ENCODE measurements around the gene TLX1.

The TLX1 gene

DNA sequence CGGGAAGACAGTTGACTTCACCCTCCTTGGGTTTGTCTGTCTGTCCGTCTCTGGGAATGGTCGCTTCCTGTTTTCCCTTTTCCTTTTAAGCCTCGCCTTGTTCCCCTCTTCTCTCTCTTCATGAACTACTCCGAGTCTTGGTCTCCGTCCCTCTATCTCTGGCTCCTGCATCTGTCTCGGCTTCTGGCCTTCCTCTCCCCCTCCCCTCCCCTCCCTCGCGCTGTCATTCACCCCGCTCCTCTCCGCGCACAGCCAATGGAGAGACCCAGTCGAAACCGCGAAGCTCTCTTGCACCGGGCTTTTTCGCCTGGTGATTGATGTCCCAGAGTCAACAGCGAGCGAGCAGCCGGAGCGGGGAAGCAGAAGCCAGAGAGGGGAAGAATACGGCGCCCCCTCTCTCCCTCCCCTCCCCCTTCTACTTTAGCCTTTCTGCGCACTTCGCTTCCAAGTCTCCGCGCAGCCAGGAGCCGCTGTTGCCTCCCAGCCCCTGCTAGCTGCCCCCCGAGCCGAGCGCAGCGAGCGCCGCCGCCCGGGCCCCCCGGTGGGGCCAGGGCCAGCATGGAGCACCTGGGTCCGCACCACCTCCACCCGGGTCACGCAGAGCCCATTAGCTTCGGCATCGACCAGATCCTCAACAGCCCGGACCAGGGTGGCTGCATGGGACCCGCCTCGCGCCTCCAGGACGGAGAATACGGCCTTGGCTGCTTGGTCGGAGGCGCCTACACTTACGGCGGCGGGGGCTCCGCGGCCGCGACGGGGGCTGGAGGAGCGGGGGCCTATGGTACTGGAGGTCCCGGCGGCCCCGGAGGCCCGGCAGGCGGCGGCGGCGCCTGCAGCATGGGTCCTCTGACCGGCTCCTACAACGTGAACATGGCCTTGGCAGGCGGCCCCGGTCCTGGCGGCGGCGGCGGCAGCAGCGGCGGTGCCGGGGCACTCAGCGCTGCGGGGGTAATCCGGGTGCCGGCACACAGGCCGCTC lies at the start of gene TLX1:
TLX1 (plus strand) TSS at position 317 of the 978 bp plus-strand sequence; CDS start at position 559, 242 bp downstream.
- DNase-seq = no peak

DNA sequence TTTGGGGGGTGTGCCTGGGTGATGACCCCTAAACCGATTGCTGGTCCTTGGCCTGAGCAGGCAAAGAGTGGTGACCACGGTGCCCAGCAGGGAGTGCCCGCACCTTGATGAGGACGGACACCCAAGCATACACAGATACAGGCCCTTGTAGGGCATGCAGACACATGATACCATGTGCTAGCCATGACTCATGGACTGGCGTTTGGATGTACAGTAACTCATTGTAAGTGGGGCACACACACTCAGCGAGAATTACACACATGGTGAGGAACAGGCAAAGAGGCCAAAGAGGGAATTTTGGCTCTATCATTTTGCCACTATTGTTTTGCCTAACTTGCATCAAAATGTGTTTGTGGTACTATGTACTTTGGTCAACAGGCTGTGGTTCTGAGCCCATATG lies 45.3 kb upstream of the TLX1 start:
- no peak for DNase-seq

GRCh38 chr10:101087376-101087775 lies 43.7 kb upstream of the TLX1 start:
- no peak for DNase-seq

DNA sequence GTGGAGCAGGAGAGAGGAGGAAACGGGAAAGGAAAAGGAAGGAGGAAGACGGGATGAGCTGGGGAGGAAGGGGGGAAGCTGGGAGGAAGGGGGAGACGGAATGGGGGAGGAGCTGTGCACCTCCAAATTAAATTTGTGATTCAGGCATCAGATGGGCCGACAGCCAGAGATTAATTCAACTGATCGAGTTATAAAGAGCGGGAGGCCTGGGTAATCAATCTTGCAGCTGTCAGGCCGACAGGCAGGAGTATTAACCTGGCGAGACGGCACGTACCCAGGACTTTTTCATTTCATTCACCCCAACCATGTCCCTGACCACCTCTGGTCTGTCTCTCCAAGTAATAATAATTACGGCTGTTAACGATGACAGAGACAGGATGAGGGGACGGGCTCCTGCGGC lies 43.1 kb upstream of the TLX1 start:
- no peak for DNase-seq

DNA sequence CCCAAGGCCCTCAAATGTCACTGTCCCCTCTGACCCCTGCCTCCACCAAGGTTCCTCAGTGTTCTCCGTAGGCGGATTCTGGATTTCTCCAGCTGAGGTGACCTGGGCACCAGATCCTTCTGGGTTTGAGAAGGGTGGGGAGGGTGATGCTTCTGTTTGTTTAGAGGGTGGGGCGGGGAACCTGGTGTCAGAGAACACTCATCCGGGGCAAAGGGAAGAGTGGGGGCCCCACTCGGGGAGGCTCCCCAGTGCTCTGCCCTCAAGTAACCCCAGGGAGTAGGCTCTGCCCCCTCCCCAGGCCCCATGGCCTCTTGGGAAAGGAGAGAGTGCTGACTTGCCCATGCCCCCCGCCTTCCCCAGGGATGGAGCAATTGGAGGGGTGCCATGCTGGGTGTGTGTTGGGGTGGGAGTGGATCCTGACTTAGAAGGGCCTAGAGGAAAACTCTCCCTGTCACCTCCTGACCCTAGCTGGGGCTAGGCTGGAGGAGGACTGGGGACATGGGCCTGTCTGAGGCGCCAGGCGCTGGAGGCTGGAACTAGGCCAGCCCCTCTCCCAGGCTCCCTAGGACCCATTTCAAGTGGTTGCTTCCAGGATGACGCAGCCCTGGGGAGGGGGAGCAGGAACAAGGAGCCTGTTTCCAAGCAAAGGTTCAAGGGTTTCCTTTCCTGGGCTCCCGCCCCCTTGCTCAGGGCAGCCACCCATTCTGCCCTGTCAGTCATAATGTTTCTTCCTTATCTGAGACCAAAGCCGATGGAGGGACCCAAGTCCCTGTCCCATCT lies 41.4 kb upstream of the TLX1 start:
- DNase-seq = no peak

GRCh38 chr10:101090597-101090996 lies 40.5 kb upstream of the TLX1 start:
- DNase-seq = no peak

GRCh38 chr10:101091546-101092290 lies 39.4 kb upstream of the TLX1 start:
- DNase-seq = no peak

- no peak for DNase-seq
Measured at GRCh38 chr10:101092881-101093354, 38.2 kb upstream of the TLX1 start.

DNA sequence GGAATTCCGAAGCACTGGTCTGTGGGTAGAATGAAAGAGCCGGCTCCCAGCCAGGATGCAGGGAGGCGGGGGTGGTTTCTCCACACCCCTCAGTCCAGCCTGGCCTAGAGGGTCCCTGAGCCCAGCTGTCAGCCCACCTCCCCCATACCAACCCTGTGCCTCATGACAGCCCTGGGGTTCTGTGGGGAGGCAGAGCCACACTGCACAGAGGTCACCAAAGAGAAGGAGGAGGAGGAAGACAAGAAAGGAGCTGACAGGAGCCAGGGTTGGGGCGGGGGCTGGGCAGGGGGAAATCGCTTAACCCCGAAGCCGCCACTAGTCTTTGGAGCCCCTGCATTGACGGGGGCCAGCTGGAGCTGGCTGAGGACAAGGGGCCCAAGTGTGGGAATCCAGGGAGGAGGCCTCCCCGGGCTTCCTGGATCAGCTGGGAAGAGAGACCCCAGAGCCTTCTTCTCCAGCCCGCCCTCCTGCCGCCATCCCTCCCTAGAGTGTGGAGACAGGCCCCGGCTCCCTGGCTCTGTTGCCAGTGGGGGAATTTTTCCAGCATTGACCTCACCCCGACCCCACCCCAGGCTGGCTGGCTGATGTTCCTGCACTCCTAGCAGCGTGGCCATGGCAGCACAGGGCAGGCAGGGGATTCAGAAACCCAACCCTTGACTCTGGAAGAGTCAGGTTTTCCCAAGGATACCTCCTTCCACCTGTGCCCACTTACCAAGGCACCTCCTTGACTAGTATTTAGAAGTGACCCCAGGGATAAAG lies 36.8 kb upstream of the TLX1 start:
- no peak for DNase-seq

DNA sequence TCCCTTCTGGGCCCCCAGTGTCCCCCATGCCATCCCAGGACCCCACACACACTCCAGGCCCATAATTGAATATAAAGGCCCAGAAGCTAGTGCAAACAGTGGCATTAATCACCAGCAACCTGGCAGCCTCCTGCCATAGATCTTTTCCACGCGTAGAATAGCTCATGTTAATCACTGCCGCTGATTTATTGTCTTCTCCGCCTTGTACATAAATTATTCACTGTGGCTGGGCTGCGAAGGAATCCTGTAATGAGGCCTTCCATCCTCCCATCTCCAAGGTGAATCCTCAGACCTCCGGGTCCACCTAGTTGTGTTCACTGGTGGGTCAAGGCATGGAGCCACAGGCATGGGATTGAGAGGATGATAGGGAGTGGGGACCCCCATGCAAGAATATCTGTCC lies 36.1 kb upstream of the TLX1 start:
- DNase-seq = no peak

DNA sequence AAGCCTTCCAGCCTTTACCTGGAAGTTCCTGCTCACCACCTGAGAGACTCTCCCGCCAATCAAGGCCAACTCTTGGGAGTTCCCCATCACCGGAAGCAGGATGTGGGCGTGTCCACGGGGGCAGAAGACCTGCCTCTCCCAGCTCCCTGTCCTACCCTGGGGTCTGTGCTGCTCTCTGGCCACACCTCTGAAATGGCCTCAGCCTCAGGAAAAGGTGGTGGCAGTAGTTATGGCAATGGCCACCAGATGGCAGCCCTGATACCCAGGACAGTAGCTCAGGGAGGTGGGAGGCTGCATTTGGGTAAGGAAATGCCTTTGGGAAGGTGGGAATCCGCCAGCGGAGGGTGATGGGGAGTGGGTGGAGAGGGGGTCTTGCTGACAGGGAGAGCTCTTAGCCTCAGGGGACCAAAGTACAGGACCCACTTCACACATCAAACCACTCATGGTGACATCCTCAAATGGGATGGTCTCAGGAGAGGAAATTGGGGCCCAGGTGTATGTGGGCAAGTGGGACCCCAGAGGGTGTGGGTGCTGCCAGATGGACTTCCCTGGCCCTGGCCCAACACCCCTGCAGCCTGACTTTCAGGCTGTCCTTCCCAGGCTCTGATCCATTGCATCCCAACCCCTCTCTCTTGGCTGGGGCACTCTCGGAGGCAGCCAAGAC lies 35.4 kb upstream of the TLX1 start:
- DNase-seq = no peak

GRCh38 chr10:101096378-101096777 lies 34.7 kb upstream of the TLX1 start:
- no peak for DNase-seq

- DNase-seq = no peak
Measured at GRCh38 chr10:101097881-101098280, 33.2 kb upstream of the TLX1 start.

GRCh38 chr10:101099901-101100300 lies 31.2 kb upstream of the TLX1 start:
- no peak for DNase-seq

DNA sequence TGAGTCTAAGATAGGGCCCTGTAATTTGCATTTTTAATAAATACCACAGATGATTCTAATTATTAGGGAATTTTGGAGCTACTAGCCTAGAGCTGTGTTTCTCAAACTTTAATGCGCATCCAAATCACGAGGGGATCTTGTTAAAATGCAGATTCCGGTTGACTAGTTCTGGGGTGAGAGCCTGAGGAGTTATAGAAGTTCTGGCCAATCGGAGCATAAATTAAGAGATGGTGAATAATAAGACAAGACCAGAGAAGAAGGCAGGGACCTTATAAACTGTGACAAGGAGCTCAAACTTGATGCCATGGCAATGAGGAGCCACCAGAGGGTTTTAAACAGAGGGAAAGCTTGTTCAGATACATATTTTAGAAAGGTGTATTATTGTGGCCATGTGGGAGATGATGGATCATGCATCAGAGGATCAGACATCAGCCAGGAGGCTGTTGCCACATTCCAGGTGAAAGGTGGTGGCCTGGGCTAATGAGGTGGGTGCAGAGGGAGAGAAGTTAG lies 29.7 kb upstream of the TLX1 start:
- no peak for DNase-seq

GRCh38 chr10:101103430-101103829 lies 27.7 kb upstream of the TLX1 start:
- DNase-seq = no peak

DNA sequence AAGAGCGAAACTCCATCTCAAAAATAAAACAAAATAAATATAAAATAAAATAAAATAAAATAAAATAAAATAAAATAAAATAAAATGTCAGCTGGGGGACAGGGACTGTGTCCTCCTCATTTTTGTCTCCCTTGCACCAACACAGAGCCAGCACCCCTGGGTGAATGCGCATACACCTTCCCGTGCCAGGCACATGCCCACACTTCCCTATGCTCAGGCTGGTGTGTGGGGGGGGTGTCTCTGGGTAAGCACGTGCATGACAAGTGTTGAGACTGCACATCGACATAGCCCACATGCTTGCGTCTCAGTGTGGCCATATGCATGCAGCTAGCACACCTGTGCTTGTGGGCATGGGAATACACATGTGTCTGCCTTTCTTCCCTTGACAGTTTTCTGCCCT lies 24.7 kb upstream of the TLX1 start:
- DNase-seq = no peak

DNA sequence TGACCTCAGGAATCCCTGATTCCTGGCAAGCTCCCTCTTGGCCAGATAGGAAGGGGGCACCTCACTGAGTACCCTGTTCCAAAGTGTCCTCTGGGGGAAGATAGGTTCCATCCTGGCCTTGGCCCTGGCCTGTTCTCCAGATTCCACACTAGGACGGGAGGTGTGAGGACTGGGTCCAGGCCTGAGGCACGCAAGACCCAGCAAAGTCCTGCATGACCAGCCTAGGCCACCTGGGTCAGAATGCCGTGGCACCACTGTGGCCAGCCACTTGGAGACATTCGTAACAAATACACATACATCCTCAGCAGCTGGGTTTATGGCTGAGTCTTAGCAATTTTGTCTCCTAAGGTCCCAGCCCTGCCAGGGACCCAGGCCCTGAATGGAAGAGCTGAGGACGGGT lies 23.3 kb upstream of the TLX1 start:
- DNase-seq = no peak

DNA sequence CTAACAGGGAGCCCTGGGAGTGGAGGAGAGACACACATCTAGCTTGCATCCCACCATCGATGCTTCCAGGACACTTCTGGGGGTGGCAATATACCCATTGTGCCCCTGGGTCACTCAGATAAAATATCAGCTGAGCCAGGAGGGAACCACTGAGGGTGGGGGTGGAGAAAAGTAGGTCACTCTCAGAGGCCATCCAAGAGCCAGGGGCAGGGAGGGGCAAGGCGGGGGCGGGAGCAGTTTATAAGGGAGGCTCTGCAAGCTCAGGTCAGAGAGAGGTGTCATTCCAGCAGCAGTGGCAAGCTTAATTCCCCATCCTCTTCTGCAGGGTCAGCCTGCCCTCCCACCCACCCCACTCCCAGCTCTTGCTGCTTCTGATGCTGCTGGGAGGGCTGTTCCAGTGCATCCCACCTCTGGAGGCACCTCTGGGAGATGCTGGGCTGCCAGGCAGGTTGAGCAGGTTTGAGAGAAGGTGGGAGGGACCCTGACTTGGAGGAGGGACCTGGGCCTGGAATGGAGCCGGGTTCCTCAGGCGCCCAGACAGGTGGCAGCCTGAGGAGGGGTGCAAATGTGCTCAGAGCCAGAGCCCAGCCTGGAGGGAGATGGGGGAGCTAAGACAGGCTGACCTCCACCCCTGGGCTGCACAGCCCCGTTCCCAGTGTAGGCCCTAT lies 20.1 kb upstream of the TLX1 start:
- no peak for DNase-seq

DNA sequence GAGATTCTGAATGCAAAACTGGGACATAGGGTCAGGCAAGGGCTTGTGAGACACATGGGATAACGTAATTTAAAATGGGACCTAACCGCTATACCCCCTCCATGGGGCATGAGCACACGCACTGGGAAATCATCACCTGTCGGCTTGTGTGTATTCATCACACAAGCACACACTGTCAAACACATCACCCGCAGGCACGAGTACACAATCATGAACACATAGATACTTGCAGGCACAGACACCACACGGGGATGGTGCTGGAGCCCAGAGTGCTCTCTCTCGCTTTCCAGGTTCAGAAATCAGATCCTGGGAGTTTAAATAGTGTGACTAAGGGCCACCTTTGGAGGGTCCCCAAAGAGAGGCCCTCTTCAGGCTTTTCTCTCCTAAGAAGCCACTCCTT lies 19.6 kb upstream of the TLX1 start:
- no peak for DNase-seq
